Activated T-helper 17 cell treated with anti-CD3 and anti-CD28 coated beads, Interleukin-2, amount 50 U/mL, for 72 hours (primary cell): ENCODE data around the gene SARS1. TPM values are rescaled to one million over a fixed set of nuclear protein-coding genes. Genes with fewer than 3 reads are reported as not detected.
A peak's percentile ranks its signal among the peaks of the same experiment; 100 is the strongest.
"Not testable (repeated sequence)": the region's sequence is repeated elsewhere in the genome, so short reads cannot be mapped to it uniquely, and the experiment has no call there.

ENCODE experiments used
- ATAC-seq: fragments of 150-1000 bp; cut with Tn5 transposase; replicated peaks from 2 replicates; pipeline ENCODE4 v1.10.0; 2021; ENCODE audit warnings: mild to moderate bottlenecking, moderate library complexity
- H3K27ac Mint-ChIP-seq: one replicate; pipeline ENCODE4 v1.8.0; 2022; ENCODE audit warnings: mixed read lengths
- H3K27me3 Mint-ChIP-seq: one replicate; pipeline ENCODE4 v1.8.0; 2022; ENCODE audit warnings: mixed read lengths
- H3K36me3 Mint-ChIP-seq: one replicate; pipeline ENCODE4 v1.8.0; 2022; ENCODE audit warnings: low read depth, mild to moderate bottlenecking, mixed read lengths
- H3K4me1 Mint-ChIP-seq: one replicate; pipeline ENCODE4 v1.8.0; 2022; ENCODE audit warnings: mixed read lengths
- H3K4me3 Mint-ChIP-seq: one replicate; pipeline ENCODE4 v1.8.0; 2022; ENCODE audit warnings: mild to moderate bottlenecking, mixed read lengths
- H3K9me3 Mint-ChIP-seq: one replicate; pipeline ENCODE4 v1.8.0; 2022; ENCODE audit warnings: mixed read lengths
- total RNA-seq, 2 donors: library from RNA; stranded (reverse); gene quantifications; one replicate each; pipeline ENCODE4 v1.2.3, GENCODE V29; 2022

SARS1 gene, protein sequence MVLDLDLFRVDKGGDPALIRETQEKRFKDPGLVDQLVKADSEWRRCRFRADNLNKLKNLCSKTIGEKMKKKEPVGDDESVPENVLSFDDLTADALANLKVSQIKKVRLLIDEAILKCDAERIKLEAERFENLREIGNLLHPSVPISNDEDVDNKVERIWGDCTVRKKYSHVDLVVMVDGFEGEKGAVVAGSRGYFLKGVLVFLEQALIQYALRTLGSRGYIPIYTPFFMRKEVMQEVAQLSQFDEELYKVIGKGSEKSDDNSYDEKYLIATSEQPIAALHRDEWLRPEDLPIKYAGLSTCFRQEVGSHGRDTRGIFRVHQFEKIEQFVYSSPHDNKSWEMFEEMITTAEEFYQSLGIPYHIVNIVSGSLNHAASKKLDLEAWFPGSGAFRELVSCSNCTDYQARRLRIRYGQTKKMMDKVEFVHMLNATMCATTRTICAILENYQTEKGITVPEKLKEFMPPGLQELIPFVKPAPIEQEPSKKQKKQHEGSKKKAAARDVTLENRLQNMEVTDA
- total RNA-seq = 100 to 1,000 TPM; 116 to 168 TPM

DNA sequence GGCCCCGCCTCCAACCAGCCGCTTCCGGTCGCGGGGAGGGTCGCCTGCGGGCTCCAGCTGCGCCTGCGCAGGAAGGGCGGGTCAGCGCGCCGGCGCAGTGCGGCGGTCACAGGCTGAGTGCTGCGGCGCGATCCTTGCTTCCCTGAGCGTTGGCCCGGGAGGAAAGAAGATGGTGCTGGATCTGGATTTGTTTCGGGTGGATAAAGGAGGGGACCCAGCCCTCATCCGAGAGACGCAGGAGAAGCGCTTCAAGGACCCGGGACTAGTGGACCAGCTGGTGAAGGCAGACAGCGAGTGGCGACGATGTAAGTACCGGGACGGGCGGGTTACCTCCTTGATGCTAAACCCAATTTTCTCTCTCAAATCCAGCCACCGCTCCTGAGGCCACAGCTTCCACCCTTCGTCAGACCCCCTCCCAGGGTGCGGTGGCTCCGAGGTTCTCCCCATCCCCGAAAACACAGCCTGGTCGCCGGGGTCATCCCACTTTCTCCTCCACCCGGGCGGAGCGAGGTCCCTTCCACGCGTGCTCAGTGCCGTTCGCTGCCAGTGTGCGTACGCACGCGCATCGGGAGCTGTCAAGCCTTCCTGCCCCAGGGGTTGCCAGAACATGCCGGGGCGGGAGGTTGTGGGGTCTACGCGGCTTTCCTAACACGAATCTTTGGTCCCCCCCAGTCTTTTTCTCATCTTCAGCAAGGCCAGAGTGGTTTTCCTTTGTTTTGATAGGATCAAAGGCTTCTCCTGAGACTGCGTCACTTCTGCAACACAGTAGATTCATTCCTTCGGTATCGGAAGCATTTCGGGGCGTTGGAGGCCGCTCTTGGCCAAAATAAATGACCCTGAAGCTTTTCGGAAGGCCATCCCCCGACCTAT, at the start of gene SARS1:
TSS of gene SARS1 (plus strand) at position 95 of the 870 bp plus-strand sequence. CDS start at position 170, 75 bp downstream.
- peaks cover 24% of the 10 kb centered on the region for H3K4me1 Mint-ChIP-seq

DNA sequence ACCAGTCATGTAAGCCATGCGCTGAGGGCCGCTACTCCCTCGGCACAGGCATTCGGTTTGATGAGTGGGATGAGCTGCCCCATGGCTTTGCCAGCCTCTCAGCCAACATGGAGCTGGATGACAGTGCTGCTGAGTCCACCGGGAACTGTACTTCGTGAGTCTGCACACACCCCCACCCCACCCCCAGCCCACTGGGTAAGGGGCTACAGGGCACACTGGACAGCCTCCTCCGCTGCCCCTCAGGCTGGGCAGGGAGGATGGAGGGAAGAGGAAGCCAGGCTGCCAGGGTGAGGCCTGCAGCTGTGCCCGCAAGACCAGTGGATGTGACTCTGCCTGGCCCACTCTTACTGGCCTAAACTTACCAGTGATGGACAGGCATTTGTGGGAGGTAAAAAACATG, 49.2 kb upstream of the SARS1 start:
- ATAC-seq = no peak
- Mint-ChIP-seq H3K27ac (no peak overlapping the region), H3K4me3 (no peak overlapping the region), H3K36me3 (peaks cover 23% of the 10 kb centered on the region), H3K4me1 (peaks cover 20% of the 10 kb centered on the region), H3K27me3 (no peaks in the 10 kb centered on the region), H3K9me3 (no peaks in the 10 kb centered on the region)

More for the DNA sequence above, at the start of gene SARS1:
- Mint-ChIP-seq H3K9me3 (no peaks in the 10 kb centered on the region), H3K27me3 (no peaks in the 10 kb centered on the region), H3K27ac (peak within 1 kb of the TSS; percentile 99), H3K4me3 (peak within 1 kb of the TSS; percentile 99), H3K36me3 (peaks cover 51% of the 10 kb centered on the region)
- peak; percentile 89 for ATAC-seq

DNA sequence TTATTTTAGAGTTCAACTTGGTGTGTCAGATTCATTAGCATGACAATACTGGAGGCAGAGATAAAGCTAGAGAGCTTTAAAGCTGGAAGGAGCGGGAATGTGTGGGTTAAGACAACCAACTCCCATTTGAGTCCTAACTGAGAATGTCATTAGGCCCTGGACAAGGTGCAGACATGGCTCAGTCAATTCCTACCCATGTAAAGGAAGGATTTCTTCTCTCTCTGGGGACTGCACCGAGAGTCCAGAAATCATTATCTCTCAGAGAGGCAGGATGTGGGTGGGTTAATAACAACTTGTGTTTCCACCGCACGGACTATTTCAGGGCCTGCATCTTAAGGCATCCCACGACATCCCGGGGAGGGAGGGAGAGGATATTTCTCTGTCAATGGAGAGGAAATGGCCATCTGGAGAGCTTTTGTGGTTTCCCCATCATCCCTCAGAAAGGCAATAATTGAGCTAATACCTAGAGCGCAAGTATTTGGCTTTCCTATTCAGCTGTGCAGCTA, 46.7 kb upstream of the SARS1 start:
- H3K27me3 Mint-ChIP-seq = no peaks in the 10 kb centered on the region
- peaks cover 9% of the 10 kb centered on the region for H3K4me1 Mint-ChIP-seq
- H3K27ac Mint-ChIP-seq = no peak overlapping the region
- peak; percentile 11 for ATAC-seq
- no peak overlapping the region for H3K4me3 Mint-ChIP-seq
- H3K9me3 Mint-ChIP-seq = no peaks in the 10 kb centered on the region
- peaks cover 23% of the 10 kb centered on the region for H3K36me3 Mint-ChIP-seq

DNA sequence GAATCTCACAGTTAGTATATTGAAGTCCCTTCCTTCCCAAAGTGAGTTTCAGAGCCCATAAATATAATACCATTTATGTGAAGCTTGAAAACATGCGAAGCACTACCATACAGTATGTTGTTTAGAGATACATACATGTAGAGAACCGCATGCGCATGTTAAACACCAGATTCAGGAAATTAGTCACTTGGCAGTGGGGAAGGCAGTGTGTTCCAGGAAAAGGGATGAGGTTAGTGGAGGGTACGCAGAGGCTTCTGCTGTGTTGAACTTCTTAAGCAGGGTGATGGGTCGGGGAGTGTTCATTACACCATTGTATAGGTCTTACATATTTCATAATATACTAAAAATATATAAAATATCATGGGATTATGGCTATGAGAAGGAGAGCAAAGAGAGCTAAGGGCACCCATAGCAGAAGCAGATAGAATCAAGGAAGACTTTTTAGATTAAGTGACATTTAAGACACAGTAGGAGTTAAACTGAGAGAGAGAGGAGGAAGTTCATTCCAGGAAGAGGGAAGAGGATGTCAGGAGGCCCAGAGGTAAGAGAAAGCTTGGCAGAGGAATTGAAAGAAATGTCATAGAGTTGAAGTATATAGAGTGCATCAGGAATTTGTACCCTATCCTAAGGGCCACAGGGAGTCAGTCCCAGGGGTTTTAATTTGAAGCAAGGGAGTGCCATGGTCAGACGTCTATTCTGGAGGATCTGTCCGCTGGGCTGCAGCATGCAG, 43.5 kb upstream of the SARS1 start:
- Mint-ChIP-seq H3K36me3 (peaks cover 17% of the 10 kb centered on the region), H3K4me1 (no peaks in the 10 kb centered on the region), H3K27me3 (no peaks in the 10 kb centered on the region), H3K4me3 (no peak overlapping the region), H3K27ac (no peak overlapping the region), H3K9me3 (no peaks in the 10 kb centered on the region)
- no peak for ATAC-seq

DNA sequence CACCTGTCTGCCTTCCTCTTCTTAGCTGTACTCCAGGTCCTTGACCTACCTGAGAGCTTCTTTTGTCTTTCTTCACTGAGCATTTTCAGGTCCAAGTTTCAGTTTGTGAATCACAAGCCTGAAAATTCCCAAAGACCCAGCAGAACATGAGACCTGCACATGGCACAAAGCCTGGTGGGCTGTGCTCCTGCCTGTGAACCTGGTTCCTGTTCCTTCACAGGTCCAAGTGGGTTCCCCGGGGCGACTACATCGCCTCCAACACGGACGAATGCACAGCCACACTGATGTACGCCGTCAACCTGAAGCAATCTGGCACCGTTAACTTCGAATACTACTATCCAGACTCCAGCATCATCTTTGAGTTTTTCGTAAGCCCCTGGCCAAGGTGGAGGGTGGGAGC, 42.1 kb upstream of the SARS1 start:
- Mint-ChIP-seq H3K27ac (no peak overlapping the region), H3K4me1 (no peaks in the 10 kb centered on the region), H3K9me3 (no peaks in the 10 kb centered on the region), H3K4me3 (no peak overlapping the region), H3K36me3 (peaks cover 24% of the 10 kb centered on the region), H3K27me3 (no peaks in the 10 kb centered on the region)
- ATAC-seq = no peak

DNA sequence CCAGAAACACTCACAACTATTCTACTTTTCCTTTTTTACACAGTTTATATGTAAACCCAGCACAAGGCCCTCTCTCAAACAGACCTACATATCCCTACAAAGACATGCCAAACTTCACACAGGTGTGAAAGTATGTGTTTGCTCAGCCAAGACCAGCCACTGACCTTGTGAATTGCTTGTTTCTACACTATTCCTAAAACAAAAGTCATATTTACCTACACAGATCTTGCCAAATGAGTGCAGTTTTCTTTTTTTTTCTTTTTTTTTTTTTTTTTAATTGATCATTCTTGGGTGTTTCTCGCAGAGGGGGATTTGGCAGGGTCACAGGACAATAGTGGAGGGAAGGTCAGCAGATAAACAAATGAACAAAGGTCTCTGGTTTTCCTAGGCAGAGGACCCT, 37.4 kb upstream of the SARS1 start:
- H3K4me3 Mint-ChIP-seq, ATAC-seq, H3K27me3 Mint-ChIP-seq, H3K4me1 Mint-ChIP-seq, H3K36me3 Mint-ChIP-seq, H3K9me3 Mint-ChIP-seq: not testable (repeated sequence)
- peak overlapping the region; percentile 26 for H3K27ac Mint-ChIP-seq

DNA sequence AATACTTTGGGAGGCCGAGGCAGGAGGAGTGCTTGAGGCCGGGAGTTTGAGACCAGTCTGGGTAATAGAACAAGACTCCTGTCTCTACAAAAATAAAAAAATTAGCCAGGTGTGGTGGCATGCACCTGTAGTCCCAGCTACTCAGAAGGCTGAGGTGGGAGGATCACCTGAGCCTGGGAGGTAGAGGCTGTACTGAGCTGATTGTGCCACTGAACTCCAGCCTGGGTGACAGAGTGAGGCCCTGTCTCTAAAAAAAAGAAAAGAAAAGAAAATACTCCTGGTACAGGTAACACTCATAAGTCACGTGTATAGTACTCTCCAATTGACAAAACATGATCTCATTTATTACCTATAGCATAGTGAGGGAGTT, 33.0 kb upstream of the SARS1 start:
- H3K4me1 Mint-ChIP-seq, H3K36me3 Mint-ChIP-seq, H3K9me3 Mint-ChIP-seq: not testable (repeated sequence)

DNA sequence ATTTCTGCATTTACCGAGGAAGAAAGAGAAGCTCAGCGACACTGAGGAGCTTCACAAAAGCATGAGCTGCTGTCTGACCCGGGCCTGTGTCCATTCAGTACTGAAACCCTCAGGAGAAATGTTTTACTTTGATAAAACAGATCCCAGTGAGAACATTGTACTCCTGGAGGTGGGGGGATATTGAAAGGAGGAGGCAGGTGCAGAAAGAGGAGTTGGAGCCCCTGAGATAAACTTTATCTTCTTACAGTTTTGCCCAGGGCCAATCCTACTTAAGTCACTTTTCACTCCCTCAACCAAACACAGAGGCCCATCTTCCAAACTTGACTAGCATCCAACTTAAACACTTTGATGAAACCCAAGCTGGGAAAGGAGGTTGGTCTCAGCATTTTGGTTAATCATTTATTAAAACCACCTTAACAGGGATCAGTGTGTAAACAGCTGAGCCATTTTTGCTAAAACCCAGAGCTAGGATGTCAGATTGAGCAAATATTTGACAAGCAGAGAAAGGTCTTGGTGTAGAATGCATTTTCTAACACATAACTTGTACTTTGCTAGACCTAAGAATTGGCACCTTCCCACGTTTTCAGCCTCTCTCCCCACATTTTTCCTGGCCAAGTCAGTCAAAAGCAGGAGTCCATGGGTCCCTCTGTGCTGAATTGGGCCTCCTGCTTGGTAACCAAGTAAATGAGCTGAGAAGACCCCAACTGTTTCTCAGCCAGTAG, 32.5 kb upstream of the SARS1 start:
- H3K36me3 Mint-ChIP-seq = peaks cover 3% of the 10 kb centered on the region
- no peak overlapping the region for H3K4me3 Mint-ChIP-seq
- no peak for ATAC-seq

More for the DNA sequence above, 33.0 kb upstream of the SARS1 start:
- not testable (repeated sequence) for H3K4me3 Mint-ChIP-seq, H3K27ac Mint-ChIP-seq, H3K27me3 Mint-ChIP-seq, ATAC-seq

DNA sequence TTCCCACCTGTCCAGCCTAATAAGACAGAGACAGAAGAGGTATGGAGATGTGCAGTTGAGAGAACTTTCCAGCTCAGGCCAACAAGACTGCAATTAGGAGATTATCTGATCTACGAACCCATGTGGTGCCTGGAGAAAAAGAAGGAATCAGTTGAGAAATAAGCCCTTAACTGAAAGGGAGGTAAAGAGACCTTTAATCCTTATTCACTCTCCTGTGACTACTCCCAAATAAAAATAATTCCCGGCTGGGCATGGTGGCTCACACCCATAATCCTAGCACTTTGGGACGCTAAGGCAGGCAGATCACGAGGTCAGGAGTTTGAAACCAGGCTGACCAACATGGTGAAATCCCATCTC, 31.9 kb upstream of the SARS1 start:
- no peak for ATAC-seq
- H3K36me3 Mint-ChIP-seq = no peaks in the 10 kb centered on the region
- H3K9me3 Mint-ChIP-seq = no peaks in the 10 kb centered on the region
- H3K27me3 Mint-ChIP-seq = no peaks in the 10 kb centered on the region
- H3K4me3 Mint-ChIP-seq = no peak overlapping the region
- no peaks in the 10 kb centered on the region for H3K4me1 Mint-ChIP-seq
- H3K27ac Mint-ChIP-seq = no peak overlapping the region

More for the DNA sequence above, 32.5 kb upstream of the SARS1 start:
- no peaks in the 10 kb centered on the region for H3K4me1 Mint-ChIP-seq
- no peak overlapping the region for H3K27ac Mint-ChIP-seq
- H3K27me3 Mint-ChIP-seq = no peaks in the 10 kb centered on the region
- H3K9me3 Mint-ChIP-seq = no peaks in the 10 kb centered on the region

DNA sequence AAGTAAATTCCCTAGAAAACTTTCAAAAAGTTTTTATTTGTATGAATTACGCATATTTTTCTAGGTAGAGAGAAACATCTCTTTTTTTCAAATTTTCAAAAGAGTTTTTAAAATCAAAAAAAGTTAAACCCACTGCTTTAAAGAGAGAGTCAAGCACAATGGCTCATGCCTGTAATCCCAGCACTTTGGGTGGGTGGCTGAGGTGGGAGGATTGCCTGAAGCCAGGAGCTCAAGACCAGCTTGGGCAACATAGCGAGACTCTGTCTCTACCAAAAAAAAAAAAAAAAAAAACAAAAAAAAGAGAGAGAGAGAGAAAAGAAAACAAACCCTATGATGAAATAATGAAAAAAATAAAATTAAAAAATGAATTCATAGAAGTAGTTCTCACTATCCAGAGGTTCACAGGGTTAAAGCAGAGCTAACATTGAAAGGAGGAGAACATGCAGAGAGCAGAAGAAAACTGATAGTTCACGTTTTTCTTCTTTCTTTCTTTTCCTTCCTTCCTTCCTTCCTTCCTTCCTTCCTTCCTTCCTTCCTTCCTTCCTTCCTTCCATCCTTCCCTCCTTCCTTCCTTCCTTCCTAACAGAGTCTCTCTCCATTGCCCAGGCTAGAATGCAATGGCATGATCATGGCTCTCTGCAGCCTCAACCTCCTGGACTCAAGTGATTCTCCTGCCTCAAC, 30.5 kb upstream of the SARS1 start:
- Mint-ChIP-seq H3K27ac (no peak overlapping the region), H3K9me3 (no peaks in the 10 kb centered on the region), H3K4me1 (no peaks in the 10 kb centered on the region), H3K4me3 (no peak overlapping the region), H3K36me3 (no peaks in the 10 kb centered on the region), H3K27me3 (no peaks in the 10 kb centered on the region)
- ATAC-seq = no peak

DNA sequence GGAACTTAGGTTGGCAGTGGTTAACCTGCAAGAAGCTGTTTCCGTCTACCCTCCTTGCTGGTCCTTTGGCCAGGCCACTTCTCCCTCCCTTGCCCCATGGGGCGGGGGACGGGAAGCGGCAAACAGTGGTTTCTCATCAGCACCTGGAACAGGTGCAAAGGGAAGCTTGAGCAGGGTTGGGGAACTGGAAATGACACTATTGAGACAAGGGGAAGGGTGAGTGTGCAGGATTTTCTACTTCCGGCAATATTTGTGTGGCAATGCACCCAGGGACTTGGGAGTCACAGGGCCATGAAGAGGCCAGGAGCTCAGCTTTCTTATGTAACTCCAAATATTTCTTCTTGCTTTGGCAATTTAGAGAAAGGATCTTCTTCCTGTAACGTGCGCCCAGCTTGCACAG, 29.0 kb upstream of the SARS1 start:
- Mint-ChIP-seq H3K4me1 (no peaks in the 10 kb centered on the region), H3K27me3 (no peaks in the 10 kb centered on the region), H3K9me3 (no peaks in the 10 kb centered on the region), H3K4me3 (no peak overlapping the region), H3K36me3 (peaks cover 5% of the 10 kb centered on the region), H3K27ac (no peak overlapping the region)
- no peak for ATAC-seq

DNA sequence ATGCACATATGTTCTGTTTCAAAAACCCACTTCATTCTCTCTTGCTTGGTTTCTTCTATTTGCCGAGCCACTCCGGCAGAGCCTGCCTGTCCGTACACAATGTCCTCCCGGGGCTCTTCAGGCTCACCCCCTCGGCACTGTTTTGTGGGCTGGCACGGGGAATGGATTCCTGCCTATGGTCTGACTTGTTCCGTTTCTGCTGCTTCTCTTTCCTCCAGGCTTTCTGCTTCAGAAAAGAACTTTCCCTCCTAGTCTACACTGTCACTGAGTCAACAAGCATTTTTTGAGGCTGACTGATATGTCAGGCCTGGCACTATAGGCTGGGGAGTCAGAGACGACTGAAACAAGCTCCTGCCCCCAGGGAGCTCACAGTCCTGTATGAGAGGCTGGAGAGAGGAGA, 28.4 kb upstream of the SARS1 start:
- Mint-ChIP-seq H3K4me1 (no peaks in the 10 kb centered on the region), H3K27me3 (no peaks in the 10 kb centered on the region), H3K9me3 (no peaks in the 10 kb centered on the region), H3K27ac (no peak overlapping the region), H3K36me3 (peaks cover 5% of the 10 kb centered on the region), H3K4me3 (no peak overlapping the region)
- no peak for ATAC-seq

DNA sequence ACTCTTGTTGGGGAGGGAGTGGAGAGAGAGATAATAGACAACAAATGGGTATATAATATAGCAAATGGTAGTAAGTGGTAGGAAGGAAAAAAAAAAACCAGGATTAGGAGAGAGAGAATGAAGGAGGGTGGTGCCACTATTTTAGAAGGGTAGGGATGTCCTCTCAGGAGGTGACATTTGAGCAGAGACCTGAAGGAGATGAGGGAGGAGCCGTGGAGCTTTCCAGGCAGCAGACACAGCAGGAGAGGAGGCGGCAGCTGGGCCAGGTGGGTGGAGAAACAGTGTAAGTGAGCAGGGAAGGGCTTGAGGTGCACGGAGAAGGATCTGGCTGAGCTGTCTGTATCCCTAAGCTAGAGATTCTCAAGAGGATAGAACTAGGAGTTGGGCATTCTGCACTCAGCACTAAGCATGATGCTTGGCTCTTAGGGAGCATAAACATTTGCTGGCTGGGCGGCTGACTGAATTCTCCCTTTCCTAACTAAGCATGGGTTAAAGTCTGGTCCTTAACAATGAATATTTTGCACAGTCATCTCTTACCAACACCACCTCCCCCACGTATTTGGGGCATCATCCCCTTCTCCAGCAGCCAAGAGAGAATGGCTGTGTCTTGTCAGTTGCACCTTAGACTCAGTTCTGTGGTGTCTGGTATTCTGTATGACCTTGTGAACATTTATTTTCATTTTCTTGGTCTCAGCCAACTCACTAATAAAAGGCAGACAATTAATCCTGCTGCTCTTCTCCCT, 27.6 kb upstream of the SARS1 start:
- no peaks in the 10 kb centered on the region for H3K9me3 Mint-ChIP-seq
- H3K36me3 Mint-ChIP-seq = peaks cover 6% of the 10 kb centered on the region
- no peaks in the 10 kb centered on the region for H3K27me3 Mint-ChIP-seq
- H3K27ac Mint-ChIP-seq = peak overlapping the region; percentile 3
- no peak overlapping the region for H3K4me3 Mint-ChIP-seq
- no peaks in the 10 kb centered on the region for H3K4me1 Mint-ChIP-seq
- ATAC-seq = no peak
